NK-92 treated with Interleukin-12 subunit alpha and Interleukin-12 subunit beta, amount 100 ng/mL, for 24 hours (cell line): ENCODE measurements around the gene MAP4K5.
"Not testable (repeated sequence)": the region's sequence is repeated elsewhere in the genome, so short reads cannot be mapped to it uniquely, and the experiment has no call there.

Experiments
- DNase-seq: peaks from one replicate; lab custom pipeline; 2025; lab: John Stamatoyannopoulos, UW

Gene MAP4K5

DNA sequence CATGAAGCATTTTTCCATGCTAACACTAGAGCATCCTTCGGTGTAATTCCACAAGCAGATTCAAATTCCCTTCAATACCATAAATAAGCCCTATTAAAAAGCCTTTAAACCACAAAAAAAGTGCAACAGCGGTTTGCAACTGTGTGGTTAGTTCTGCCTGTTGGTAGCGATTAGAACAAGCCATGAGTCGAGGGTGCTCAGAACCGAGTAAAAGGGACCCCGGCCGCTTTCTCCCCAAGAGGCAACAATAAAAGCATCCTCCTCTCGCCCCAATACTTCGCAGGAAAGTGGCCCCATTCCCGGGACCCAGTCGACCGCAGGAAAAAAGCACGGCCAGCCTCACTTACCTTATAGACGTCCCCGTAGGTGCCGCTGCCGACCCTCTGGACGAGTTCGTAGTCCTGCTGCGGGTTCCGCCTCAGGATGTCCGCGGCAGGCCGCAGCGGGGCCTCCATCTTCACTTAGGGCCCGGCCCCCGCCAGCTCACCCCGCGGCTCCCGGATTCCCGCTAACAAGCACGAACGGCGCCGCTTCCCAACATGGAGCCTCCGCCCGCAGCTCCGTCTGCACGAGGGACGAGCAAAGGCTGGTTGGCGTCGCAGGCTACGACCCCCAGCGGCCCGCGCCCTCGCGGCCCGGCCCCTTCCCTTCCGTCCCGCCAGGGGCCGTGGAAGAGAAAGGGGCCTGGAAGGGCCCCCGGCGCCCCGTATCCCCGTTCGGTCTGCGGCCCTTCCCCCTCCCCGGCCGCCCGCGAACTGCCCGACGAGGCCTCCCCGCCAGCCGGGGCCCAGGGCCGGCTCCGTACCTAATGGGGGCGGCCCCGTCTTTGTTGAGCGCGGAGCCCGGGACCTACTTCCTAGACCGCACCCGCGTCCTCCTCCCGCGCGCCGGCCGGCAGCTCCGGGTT lies 521 bp downstream of the MAP4K5 start:
- DNase-seq: peak; percentile 42

DNA sequence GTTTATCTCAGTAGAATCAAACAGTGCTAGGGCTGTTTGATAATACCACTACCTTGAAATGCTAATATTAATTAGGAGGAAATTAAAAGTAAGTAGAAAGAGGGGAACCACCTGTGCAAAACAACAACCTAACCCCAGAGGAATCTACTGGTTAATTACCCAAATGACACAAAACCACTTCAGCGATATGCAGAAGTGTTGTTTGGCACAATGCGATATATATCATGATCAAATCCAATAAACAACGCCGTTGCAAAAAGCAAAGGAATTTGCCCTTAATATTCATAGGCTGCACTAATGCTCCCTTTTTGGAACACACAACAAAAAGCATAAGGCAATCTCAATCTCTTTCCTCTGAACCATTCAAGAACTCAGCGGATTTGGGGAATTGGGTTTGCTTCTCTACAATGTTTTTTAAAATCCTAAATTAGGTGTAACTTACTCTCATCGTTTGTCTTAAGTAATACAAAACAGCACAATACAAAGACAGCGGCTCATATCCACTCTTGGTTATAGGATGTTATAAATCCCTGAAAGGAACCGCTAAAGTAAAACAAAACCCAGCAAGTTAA lies 1.5 kb downstream of the MAP4K5 start:
- DNase-seq: no peak

DNA sequence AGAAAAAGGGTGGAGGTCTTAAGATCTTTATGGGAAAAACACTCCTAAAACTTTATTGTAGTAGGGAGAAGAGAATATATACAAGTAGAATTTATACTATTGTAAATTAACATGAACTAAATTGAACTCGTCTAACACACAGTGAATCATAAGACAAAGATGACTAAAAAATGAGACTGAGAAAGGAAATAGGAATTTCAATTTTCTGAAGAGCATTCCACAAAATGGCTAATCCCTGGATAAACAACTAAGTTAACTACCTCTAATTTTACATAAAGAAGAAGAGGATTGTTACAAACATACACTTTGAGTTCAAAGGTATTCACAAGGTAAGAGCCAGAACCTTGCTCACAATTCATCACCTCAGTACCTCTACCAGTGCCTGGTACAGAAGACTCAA lies 2.0 kb downstream of the MAP4K5 start:
- no peak for DNase-seq

DNA sequence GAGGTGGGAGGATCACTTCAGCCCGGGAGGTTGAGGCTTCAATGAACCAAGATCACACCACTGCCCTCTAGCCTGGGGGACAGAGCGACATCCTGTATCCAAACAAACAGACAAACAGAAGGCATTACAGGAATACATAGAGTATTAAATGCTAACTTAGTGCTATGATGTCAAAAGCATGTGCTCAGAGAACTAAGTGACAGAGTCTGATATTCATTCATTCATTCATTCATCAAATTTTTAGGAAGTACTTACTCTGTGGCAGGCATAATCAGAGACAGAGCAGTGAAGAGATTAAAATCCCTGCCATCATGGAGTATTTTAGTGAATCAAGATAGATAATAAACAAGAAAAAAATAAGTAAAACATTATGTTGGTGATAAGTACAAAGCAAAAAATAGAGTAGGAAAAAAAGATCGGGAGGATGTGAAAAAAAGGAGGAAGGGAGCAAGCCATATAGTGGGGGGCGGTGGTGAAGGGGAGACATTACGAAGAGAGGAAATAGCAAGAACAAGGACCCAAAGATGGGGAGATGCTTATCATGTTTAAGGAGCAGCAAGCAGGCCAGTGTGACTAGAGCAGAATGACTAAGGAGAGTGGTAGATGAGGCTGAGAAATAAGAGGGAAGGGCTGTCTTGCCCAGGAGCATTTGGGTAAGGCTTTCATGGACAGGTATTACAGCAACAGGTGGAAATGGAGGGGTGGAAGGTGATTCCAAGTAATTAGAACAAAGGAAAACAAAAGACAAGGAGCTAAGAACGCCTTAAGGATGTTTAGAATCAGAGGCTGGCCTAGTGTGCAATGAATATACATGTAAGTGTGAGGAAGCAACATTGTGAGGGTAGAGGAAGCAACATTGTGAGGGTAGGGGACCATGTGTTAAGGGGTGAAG lies 2.8 kb downstream of the MAP4K5 start:
- DNase-seq: no peak

DNA sequence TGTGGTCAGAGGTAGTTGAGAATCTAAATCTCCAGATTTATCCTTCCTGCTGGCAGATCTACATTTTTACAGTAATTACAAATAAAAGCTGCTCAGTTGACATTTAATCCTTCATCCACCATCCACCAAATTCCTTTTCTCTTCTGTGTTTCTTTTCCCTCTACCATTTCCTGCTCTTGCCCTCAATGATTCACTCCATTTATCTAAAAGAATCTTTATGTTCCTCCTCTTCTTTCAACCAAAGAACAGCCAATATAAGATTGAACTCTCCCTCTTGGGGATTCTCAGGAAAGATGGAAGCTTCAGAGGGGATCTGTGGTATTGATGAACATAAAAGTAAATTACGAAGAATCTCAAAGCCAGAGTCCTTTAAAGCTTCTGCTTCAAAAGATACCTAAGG lies 4.4 kb downstream of the MAP4K5 start:
- DNase-seq: no peak

DNA sequence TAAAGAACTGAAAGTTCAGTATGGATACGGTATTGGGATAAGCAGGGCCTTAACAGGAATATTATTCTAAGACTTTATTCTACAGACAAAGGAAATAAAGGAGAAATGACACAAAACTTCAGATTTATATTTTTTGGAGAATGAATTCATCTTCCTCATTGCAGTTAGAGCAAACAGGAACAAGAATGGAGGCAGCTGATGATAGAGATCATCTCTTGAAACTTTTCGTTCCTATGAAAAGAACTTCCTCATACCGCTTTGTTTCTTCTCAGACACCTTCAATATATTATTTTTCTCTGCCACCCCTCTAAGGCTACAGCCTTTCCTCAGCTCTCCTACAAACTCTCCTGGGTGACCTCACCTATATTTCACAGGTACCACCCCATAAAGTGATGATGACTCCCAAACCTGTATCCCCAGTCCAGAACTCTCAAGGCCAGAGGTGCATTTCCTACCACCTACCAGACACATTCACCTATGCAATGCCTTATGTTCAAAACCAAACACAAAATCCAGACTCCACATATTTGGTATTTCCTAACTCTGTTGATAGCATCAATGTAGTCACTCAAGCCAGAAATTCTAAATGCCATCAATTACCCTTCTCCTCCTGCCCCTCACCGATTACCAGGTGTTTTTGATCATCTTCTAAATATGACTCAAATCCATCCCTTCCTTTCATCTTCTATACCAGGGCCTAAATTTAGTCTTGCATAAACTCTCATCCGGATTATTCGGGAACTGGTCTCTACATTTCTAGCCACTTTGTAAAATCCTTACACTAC lies 7.4 kb downstream of the MAP4K5 start:
- no peak for DNase-seq

DNA sequence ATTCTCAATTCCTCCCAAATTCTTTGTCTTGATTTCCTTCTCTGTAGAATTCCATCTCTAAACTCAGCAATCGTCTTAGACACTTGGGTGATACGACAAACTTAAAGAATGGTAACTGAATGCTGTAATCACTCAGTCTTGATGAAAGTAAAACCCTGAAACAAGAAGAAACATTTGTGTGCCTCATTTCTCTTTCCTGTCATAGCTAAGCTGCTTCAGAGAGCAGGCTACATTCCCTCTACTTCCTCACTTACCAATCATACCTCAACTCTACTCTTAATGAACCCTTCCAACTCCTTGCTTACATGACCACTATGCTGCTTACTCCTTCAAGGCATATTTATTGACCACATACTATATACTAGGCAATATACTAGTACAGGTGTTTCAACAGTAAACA lies 8.3 kb downstream of the MAP4K5 start:
- no peak for DNase-seq

DNA sequence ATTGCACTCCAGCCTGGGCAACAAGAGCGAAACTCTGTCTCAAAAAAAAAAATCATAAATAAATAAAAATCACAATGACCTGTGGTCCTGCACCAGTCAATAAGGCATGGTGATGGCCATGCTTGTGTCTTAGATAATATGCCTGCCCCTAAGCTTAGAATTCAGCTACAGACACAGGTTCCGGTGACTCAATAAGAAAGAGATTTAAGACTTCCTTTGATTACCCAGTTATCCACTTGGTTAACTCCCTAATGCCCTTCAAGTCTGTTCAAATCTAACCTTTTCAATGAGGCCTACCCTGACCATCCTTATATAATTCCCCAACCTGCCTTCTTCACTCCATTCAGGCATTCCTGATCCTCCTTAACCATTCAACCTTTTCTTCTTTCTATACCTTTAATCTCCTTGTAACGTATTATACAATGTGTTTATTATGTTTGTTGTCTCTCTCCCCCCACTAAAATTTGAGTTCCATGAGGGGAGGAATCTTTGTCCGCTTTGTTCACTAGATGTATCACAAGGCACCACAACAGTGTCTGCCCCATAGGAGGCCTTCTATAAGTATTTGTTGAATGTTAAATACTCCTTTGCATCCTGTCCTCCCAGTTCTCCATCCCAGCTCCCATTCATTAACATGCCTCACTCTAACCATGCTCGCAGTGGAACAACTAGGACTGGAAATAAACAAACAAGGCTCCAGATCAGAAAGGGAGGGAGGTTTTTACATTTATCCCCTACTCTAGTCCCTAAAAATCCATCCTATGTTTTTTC lies 8.9 kb downstream of the MAP4K5 start:
- no peak for DNase-seq

DNA sequence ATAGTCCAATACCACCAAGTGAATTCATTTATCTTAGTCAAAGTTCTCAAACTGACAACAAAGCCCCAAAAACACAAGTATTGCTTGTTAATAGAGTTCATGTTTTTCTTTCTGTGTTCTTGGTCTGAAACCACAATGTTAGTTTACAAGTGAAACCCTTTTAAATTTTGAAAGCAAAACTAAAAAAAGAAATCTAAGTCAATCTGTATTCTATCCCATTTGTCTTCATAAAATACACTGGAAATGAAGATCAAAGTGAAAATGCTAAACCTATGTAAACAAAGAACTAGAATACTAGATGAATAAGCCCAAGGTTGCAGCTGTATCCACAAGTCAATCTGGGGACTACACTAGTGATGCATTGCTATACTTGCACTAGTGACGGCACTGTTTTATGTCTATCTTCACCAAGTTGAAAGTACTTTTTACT lies 10.4 kb downstream of the MAP4K5 start:
- no peak for DNase-seq

DNA sequence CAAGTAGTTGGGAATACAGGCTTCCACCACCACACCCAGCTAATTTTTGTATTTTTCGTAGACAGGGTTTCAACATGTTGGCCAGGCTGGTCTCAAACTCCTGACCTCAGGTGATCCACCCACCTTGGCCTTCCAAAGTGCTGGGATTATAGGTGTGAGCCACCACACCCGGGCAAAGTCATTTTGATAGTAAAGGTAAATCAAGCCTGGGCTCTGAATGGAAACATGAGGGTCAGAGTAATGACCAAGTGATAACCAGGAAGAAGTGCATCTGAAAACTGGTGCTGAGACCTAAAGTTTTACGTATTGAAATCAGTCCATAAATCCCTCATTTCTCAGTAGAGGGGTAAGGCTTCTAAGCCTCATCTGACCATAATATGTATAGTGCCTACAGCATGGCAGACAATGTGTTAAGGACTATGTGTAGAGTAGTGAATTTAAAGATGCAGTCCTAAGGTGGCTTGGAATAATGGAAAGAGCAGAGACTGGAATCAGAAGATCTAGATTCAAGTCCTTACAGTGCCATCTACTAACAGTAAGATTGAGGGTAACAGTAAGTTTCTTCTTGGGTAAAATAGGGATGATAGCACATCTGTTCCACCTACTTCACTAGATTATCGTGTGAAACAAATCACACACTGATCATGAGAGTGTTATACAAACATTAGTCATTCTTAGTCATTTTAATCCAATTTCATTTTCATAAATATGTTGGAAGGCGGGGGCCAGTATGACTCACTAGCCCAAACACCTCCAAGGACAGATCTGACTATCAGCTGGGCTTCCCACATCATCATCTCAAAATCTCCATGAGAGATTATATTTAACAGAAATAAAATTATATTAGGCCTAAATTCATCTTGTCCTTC lies 11.2 kb downstream of the MAP4K5 start:
- DNase-seq: no peak

DNA sequence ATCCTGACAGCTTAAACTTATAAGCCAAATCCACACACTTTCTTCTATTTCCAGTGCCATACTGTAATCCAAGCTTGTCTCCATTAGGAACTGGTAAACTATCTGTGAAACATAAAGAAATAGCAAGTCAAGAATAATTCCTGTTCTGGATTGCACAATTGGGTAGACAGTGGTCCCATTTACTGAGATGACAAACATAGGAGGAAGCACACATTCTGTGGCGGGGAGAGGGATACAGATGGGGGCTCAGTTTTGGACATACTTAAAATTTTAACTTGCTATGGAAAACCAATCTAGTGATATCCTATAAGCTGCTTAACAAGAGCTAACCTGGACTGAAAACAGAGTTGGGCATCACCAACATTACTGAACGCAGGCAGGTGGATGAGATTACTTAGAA lies 16.3 kb downstream of the MAP4K5 start:
- DNase-seq: no peak

DNA sequence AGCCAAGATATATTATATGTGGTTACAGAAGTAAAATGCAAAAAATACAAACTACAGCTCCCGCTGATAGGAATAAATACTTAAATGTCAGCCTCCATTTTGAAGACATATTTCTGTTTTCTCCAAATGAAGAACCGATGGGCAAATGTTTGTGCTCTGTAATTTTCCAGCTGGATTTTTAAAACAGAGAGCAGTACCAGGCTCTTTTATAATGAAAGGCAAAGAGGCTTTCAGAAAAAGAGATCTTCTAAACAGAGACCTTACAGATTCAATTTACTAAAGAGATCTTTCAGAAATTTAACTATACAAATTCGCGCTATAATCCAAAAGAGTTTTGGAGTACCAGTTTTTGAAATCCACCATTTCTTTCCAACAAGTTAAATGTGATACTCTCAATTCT lies 19.9 kb downstream of the MAP4K5 start:
- no peak for DNase-seq

DNA sequence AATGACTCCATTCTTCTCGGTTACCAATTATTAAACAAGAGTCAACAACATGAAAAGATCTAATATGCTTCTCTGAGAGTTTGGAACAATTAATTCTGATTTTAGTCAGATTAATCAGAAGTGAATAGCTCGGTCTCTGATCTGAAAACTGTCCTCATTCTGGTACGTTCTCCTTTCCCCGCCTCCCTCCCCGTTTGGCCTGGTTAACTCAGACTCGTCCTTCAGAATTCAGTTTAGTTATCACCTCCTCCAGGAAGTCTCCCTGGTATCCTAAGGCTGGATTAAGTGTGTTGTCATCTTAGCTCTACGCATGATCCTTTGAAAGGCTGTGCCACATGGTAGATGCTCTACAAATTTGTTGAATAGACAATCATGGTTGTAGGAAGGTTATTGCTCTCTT lies 22.2 kb downstream of the MAP4K5 start:
- no peak for DNase-seq

DNA sequence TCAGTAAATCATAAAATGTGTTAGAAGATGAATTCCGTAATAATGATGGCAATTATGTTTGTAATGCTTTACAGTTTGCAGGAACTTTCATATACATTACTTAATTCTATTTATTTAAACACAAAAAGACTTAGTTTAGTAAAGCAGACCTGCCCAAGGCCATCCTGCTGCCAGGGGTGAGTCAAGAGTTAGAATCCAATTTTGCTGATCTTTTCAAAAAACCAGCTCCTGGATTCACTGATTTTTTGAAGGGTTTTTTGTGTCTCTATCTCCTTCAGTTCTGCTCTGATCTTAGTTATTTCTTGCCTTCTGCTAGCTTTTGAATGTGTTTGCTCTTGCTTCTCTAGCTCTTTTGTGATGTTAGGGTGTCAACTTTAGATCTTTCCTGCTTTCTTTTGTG lies 25.3 kb downstream of the MAP4K5 start:
- not testable (repeated sequence) for DNase-seq

DNA sequence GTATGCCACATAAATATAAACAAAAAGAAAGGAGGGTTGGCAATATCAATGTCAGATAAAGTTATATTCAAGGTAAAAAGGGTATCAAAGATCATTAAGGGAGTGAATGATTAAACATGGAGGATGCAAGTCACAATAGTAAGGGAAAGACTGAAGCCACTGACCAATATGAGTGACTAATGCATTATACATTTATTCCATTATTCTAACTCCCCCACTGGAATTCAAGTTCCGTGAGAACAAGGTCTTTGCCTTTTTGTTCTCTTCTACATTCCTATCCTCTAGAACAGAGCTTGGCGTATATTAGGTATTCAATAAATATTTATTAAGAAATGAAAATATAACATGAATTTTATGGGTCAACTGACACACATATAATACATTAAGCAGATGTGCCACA lies 30.7 kb downstream of the MAP4K5 start:
- no peak for DNase-seq

DNA sequence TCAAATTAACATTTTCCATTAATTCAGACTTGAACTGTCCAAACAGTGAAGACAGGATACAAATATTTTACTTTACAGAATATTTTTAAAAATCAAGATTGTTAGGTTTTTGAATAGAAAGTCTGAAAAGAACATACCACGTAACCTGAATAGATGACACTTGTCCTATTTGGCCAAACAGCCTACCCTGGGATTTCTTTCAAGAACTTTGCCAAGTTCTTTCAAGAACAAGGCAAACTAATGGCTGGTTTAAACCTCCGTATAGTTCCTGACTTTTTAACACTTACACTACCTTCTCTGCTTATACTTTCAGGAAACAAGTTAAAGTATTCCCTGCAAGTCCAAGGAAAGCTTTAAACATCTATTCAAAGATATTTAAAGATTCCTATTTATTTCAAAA lies 35.0 kb downstream of the MAP4K5 start:
- no peak for DNase-seq

DNA sequence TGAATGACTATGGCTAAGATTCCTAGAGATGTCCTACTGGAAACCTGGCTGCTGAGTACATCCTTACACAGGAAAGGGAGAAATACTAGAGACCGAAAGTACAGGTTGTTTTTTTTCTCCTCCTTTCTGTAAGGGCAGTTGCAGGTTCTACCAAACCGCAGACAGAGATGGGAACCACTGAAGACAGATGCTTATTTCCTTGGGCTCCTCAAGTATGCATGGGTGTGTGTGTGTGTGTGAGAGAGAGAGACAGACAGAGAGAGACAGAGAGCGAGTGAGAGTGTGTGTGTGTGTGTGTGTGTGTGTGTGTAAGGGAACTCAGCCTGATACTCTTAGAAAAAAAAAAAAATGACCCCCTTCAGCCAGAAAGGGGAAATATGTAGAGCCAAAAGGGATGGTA lies 42.5 kb downstream of the MAP4K5 start:
- no peak for DNase-seq

DNA sequence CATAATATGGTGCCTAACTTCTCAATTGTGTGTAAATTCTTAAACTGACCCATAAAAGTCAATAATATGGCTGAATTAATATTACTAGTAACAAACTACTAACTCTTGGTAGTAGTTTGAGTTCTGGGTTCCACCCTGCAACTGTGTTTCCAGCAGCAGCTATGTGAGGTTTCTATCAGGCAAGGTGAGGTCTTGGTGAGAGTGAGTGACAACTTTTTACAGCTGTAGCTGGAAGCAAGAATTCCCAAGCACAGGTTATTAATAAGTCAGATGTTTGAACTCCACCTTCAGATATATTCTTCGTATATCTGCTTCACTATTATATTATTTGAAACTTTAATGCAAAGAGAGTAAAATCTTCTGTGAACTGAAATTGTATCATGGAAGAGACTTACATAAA lies 43.8 kb downstream of the MAP4K5 start:
- DNase-seq: no peak

DNA sequence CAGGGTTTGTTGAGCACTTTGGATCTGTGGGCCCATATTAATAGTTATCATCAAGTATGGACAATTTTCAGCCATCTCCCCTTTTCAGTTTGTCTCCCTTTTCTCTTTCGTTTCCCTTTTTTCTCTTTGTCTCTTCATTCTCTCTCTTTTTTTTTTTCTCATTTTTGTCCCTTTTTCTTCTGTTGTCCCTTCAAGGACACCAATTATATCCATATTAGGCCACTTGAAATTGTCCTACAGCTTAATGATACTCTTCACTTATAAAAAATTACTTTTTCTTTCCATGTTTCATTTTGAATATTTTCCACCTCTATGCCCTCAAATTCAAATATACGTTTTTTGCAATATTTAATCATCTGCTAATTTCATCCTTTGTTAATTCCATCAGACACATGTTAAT lies 53.3 kb downstream of the MAP4K5 start:
- no peak for DNase-seq

DNA sequence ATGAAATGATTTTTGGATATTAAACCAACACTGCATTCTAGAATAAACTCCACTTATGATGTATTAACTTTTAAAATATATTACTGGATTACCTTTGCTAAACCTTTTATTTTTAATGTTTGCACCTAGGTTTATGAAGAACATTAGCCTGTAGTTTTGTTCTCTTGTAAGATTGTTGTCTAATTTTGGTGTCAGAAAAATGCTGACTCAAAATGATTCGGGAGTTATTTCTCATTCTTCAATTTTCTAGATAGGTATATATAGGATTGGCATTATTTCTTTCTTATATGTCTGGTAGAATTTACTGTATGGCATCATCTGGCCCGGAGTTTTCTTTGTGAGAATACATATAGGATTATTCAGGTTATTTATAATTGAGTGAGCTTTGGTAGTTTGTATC lies 54.6 kb downstream of the MAP4K5 start:
- DNase-seq: no peak
